Esophagus squamous epithelium (tissue), 4 donors: Measurements from ENCODE around the gene PPP1R12A.

ENCODE experiments used
- POLR2A ChIP-seq, 4 donors: fragments of 450-650 bp; IDR thresholded peaks; one replicate each; pipeline ENCODE4 v1.6.1; 2017; ENCODE audit warnings: antibody characterized with exemption in 4 of 4, mild to moderate bottlenecking in 4 of 4, moderate library complexity in 3 of 4
- TF ChIP-seq, protein P1 (sequence below), 6 experiments: fragments of 450-650 bp in 4 of 6; fragments of 200-600 bp in 2 of 6; sonication (generic) in 2 of 6; IDR thresholded peaks; one replicate each; pipeline ENCODE4 v1.5.1; 2016 to 2019; ENCODE audit warnings: antibody characterized with exemption in 6 of 6, mild to moderate bottlenecking in 4 of 6, moderate library complexity in 4 of 6

DNA sequence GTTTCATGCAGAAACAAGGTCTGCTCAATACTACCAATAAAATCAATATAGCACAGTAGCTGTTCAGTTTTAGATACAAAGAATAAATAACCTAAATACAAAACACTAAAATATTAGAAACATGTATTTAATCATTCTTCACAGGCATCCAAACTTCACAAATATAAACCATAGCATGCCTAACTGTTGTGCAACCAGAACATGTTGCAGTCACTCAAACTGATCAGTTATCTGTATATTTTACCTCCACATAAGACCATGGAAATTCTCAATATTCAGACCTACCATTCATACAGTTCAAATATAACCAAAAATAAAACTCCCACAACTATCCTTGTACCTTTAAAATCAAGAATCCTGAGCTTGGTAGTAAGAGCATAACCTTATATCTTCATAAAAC is 161.0 kb downstream of the PPP1R12A start:
- TF ChIP-seq, protein P1, sequence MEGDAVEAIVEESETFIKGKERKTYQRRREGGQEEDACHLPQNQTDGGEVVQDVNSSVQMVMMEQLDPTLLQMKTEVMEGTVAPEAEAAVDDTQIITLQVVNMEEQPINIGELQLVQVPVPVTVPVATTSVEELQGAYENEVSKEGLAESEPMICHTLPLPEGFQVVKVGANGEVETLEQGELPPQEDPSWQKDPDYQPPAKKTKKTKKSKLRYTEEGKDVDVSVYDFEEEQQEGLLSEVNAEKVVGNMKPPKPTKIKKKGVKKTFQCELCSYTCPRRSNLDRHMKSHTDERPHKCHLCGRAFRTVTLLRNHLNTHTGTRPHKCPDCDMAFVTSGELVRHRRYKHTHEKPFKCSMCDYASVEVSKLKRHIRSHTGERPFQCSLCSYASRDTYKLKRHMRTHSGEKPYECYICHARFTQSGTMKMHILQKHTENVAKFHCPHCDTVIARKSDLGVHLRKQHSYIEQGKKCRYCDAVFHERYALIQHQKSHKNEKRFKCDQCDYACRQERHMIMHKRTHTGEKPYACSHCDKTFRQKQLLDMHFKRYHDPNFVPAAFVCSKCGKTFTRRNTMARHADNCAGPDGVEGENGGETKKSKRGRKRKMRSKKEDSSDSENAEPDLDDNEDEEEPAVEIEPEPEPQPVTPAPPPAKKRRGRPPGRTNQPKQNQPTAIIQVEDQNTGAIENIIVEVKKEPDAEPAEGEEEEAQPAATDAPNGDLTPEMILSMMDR (IDR thresholded peaks at IDR 0.05), result no peak
- TF ChIP-seq POLR2A (IDR thresholded peaks at IDR 0.05), result no peak
